ENCODE data around the gene IL1RAPL1. TPM values are rescaled to one million over a fixed set of nuclear protein-coding genes. Genes with fewer than 3 reads are reported as not detected.

Gene IL1RAPL1
- total and polyA plus RNA-seq, 2 donors (not counting 3 experiments of a cell fraction or from before 2014, with no cell fraction given) = 0.79 to 1.3 TPM

DNA sequence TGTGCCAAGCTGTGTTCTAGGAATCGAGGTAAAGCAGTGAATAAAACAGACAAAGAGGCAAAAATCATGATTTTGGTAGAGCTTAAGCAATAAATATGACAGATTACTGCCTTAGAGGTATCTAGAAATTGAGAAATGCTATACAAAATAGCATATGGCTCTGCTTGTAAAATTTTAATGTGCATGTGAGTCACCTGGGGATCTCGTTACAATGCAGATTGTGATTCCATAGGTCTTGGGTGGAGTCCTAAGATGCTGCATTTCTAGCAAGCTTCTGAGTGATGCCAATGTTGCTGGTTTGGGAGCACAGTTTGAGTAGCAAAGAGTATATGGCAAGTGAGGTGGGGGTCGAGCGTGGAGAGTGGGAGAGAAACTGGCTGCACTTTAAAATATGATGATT lies 930.9 kb downstream of the IL1RAPL1 start:
- intact Hi-C loops (cut with micrococcal nuclease) = no loop called here
- ChIA-PET POLR2A (no interaction called here), CTCF (no interaction called here)
- Histone ChIP-seq H3K4me2 (ENCODE audit: insufficient read depth, low read length) (no peak overlapping the region), H3K36me3 (ENCODE audit: control insufficient read depth in 2 of 2, extremely low read depth in 1 of 2, insufficient read depth in 2 of 2, low read length in 2 of 2) (no peaks in the 10 kb centered on the region), H2AFZ (ENCODE audit: low read depth, low read length) (no peak overlapping the region), H4K20me1 (replicated peaks; ENCODE audit: control insufficient read depth, extremely low read depth, insufficient read depth, low read length) (no peaks in the 10 kb centered on the region), H3K9me1 (replicated peaks; ENCODE audit: control insufficient read depth, extremely low read depth, insufficient read depth, low read length) (no peaks in the 10 kb centered on the region), H3K79me2 (ENCODE audit: control insufficient read depth, insufficient read depth, low read length) (no peaks in the 10 kb centered on the region), H3K27me3 (ENCODE audit: control insufficient read depth in 2 of 2, insufficient read depth in 2 of 2, low read length in 2 of 2) (no peaks in the 10 kb centered on the region), H3K4me1 (ENCODE audit: control insufficient read depth, extremely low read depth, insufficient read depth, low read length) (no peaks in the 10 kb centered on the region), H3K9ac (replicated peaks; ENCODE audit: extremely low read depth, insufficient read depth, low read length) (no peak overlapping the region), H3K9me3 (replicated peaks; ENCODE audit: control insufficient read depth, insufficient read depth, low read length) (no peaks in the 10 kb centered on the region), H3K4me3 (replicated peaks in 1 of 3; ENCODE audit: insufficient read depth in 1 of 3, low read depth in 1 of 3, low read length in 3 of 3) (no peak overlapping the region), H3K27ac (ENCODE audit: insufficient read depth, low read depth, low read length) (no peak overlapping the region)
- FAIRE-seq (no peak), DNase-seq (ENCODE audit: low read depth, low spot score) (no peak)
- BruUV-seq (replicated peaks) = no TSS peak
- dilution Hi-C loops (cut with MboI; ENCODE audit: extremely low pct_ligation_motif_present, low sequenced_read_pairs) = no loop called here
- no peak for TF ChIP-seq POLR2AphosphoS5 (IDR thresholded peaks at IDR 0.05; ENCODE audit: insufficient read depth, low read depth, low read length)
- no peak for TF ChIP-seq JUN (IDR thresholded peaks at IDR 0.05; ENCODE audit: borderline replicate concordance, insufficient read depth, insufficient read length, low read depth)
- no peak for TF ChIP-seq EZH2 (IDR thresholded peaks at IDR 0.05; ENCODE audit: borderline replicate concordance, low read depth, low read length, severe bottlenecking)
- TF ChIP-seq, protein P1, sequence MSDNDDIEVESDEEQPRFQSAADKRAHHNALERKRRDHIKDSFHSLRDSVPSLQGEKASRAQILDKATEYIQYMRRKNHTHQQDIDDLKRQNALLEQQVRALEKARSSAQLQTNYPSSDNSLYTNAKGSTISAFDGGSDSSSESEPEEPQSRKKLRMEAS (IDR thresholded peaks at IDR 0.05; ENCODE audit: insufficient read depth, insufficient read length) = no peak
- no peak for TF ChIP-seq GATA2 (IDR thresholded peaks at IDR 0.05; ENCODE audit: insufficient read depth, insufficient read length, low read depth, low read length)
- TF ChIP-seq MYC (IDR thresholded peaks at IDR 0.05; ENCODE audit: low read depth, low read length) = no peak
- TF ChIP-seq, protein P2, sequence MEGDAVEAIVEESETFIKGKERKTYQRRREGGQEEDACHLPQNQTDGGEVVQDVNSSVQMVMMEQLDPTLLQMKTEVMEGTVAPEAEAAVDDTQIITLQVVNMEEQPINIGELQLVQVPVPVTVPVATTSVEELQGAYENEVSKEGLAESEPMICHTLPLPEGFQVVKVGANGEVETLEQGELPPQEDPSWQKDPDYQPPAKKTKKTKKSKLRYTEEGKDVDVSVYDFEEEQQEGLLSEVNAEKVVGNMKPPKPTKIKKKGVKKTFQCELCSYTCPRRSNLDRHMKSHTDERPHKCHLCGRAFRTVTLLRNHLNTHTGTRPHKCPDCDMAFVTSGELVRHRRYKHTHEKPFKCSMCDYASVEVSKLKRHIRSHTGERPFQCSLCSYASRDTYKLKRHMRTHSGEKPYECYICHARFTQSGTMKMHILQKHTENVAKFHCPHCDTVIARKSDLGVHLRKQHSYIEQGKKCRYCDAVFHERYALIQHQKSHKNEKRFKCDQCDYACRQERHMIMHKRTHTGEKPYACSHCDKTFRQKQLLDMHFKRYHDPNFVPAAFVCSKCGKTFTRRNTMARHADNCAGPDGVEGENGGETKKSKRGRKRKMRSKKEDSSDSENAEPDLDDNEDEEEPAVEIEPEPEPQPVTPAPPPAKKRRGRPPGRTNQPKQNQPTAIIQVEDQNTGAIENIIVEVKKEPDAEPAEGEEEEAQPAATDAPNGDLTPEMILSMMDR (IDR thresholded peaks at IDR 0.05; ENCODE audit: extremely low read depth in 1 of 2, insufficient read depth in 1 of 2, low read depth in 1 of 2, low read length in 2 of 2) = no peak
- no peak for TF ChIP-seq POLR2A (IDR thresholded peaks at IDR 0.05; ENCODE audit: low read depth, low read length)
- TF ChIP-seq FOS (IDR thresholded peaks at IDR 0.05; ENCODE audit: borderline replicate concordance, insufficient read depth, low read length) = no peak

Measured in endothelial cell of umbilical vein (primary cell).